ENCODE data around the gene TSEN54.

DNA sequence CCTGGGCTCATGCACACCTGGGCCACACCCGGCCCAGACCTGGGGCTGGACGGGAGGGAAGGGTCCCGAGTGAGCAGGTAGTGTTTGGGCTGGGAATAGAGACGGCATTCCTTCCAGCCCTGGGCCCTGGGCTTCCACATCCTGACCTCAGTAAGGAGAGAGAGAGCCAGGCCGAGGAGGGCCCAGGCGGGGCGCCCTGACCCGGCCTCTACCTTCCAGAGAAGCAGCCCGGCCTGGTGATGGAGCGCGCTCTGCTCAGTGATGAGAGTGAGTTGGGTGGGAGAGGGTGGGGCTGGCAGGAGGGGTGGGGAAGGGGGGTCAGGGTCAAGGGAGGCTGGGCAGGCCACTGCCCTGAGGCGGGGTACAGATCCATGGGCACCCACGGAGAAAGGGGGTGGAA is 57.7 kb downstream of the TSEN54 start:
- no peak for TF ChIP-seq POLR2AphosphoS5 (IDR thresholded peaks at IDR 0.05; ENCODE audit: borderline replicate concordance, low read depth, low read length)
- no peak for TF ChIP-seq EZH2 (IDR thresholded peaks at IDR 0.05)
- no peak for TF ChIP-seq FOXP2 (optimal IDR thresholded peaks at IDR 0.05; ENCODE audit: control extremely low read depth, extremely low read length, insufficient read depth)

Measured in SK-N-MC (cell line).